Measurements from ENCODE around the gene RND3.

Gene RND3

DNA sequence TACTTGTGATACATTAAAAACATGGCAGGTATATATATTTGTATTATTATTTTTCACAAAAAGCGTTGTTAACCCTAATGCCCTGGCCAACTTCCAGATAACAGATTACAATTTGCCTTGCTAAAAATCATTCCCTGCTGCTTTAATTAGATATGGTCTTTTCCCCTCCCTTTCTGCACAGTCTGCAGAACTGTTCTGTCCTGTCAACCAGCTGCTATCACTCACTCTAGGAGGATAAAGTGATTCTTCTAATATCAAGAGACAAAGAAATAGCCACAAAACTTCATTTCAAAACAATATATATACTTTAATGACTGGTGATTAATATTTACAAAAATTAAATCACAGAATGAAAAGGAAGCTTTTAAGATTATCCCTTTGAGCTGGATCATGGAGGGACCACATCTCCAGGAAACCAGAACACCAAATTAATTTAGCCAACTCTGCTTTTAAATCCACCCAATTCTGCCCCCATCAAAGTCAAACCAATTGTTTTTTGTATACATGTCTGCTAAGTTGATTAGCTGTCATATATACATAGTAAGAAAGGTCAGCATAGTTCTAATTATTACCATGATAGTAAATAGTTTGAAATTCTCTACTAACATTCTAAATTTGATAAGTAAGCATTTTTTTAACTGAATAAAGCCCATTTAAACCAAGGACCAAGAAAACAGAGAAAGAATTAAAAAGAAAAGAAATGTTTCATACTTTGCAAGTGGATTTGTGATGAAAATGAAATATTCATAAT lies 55.7 kb downstream of the RND3 start:
- no peak overlapping the region for H3K27ac ChIP-seq (replicated peaks)
- H3K4me3 ChIP-seq (replicated peaks; ENCODE audit: insufficient read depth, low read length), result no peak overlapping the region
- DNase-seq (ENCODE audit: low read depth in 1 of 2, low spot score in 1 of 2), result no peak
- TF ChIP-seq SPI1 (IDR thresholded peaks at IDR 0.05; ENCODE audit: borderline replicate concordance, low read depth) (no peak), POLR2AphosphoS5 (IDR thresholded peaks at IDR 0.05; ENCODE audit: low read depth) (no peak), GABPA (IDR thresholded peaks at IDR 0.05; ENCODE audit: low read depth) (no peak)
- TF ChIP-seq, protein P1, sequence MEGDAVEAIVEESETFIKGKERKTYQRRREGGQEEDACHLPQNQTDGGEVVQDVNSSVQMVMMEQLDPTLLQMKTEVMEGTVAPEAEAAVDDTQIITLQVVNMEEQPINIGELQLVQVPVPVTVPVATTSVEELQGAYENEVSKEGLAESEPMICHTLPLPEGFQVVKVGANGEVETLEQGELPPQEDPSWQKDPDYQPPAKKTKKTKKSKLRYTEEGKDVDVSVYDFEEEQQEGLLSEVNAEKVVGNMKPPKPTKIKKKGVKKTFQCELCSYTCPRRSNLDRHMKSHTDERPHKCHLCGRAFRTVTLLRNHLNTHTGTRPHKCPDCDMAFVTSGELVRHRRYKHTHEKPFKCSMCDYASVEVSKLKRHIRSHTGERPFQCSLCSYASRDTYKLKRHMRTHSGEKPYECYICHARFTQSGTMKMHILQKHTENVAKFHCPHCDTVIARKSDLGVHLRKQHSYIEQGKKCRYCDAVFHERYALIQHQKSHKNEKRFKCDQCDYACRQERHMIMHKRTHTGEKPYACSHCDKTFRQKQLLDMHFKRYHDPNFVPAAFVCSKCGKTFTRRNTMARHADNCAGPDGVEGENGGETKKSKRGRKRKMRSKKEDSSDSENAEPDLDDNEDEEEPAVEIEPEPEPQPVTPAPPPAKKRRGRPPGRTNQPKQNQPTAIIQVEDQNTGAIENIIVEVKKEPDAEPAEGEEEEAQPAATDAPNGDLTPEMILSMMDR (IDR thresholded peaks at IDR 0.05; ENCODE audit: insufficient read depth, low read length), result no peak
- TF ChIP-seq, protein P2, sequence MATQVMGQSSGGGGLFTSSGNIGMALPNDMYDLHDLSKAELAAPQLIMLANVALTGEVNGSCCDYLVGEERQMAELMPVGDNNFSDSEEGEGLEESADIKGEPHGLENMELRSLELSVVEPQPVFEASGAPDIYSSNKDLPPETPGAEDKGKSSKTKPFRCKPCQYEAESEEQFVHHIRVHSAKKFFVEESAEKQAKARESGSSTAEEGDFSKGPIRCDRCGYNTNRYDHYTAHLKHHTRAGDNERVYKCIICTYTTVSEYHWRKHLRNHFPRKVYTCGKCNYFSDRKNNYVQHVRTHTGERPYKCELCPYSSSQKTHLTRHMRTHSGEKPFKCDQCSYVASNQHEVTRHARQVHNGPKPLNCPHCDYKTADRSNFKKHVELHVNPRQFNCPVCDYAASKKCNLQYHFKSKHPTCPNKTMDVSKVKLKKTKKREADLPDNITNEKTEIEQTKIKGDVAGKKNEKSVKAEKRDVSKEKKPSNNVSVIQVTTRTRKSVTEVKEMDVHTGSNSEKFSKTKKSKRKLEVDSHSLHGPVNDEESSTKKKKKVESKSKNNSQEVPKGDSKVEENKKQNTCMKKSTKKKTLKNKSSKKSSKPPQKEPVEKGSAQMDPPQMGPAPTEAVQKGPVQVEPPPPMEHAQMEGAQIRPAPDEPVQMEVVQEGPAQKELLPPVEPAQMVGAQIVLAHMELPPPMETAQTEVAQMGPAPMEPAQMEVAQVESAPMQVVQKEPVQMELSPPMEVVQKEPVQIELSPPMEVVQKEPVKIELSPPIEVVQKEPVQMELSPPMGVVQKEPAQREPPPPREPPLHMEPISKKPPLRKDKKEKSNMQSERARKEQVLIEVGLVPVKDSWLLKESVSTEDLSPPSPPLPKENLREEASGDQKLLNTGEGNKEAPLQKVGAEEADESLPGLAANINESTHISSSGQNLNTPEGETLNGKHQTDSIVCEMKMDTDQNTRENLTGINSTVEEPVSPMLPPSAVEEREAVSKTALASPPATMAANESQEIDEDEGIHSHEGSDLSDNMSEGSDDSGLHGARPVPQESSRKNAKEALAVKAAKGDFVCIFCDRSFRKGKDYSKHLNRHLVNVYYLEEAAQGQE (IDR thresholded peaks at IDR 0.05; ENCODE audit: insufficient replicate concordance, low read depth), result no peak
- H3K27me3 ChIP-seq (ENCODE audit: insufficient read depth, poor library complexity, severe bottlenecking), result no peaks in the 10 kb centered on the region

- H3K4me3 ChIP-seq (replicated peaks; ENCODE audit: insufficient read depth, low read length), result no peak overlapping the region
- DNase-seq (ENCODE audit: low read depth in 1 of 2, low spot score in 1 of 2), result no peak
- no peak overlapping the region for H3K27ac ChIP-seq (replicated peaks)
- TF ChIP-seq POLR2AphosphoS5 (IDR thresholded peaks at IDR 0.05; ENCODE audit: low read depth), result no peak
- no peak for TF ChIP-seq GABPA (IDR thresholded peaks at IDR 0.05; ENCODE audit: low read depth)
- TF ChIP-seq, protein P1 (IDR thresholded peaks at IDR 0.05; ENCODE audit: insufficient read depth, low read length), result no peak
- TF ChIP-seq, protein P2 (IDR thresholded peaks at IDR 0.05; ENCODE audit: insufficient replicate concordance, low read depth), result no peak
- TF ChIP-seq SPI1 (IDR thresholded peaks at IDR 0.05; ENCODE audit: borderline replicate concordance, low read depth), result no peak
- H3K27me3 ChIP-seq (ENCODE audit: insufficient read depth, poor library complexity, severe bottlenecking), result no peaks in the 10 kb centered on the region
Observed at GRCh38 chr2:150429384-150429961, 58.0 kb downstream of the RND3 start.

DNA sequence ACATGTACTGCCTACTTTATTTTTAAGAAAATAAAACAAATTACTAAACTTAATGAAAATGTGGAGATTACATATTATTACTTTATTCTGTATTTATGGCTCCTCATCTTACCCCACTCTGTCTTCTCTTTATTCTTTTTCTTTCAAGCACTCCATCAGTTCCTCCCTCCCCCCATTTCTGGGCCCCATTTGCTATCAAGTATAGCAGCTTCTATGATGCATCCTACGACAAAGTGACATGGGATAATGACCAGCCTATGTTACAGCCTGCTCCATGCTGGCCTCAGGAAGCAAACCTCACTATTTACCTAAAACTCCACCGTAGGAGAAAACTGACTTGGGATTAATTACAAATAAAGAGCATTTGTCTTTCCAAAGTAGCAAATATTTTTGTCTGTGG lies 58.8 kb downstream of the RND3 start:
- TF ChIP-seq, protein P1 (IDR thresholded peaks at IDR 0.05; ENCODE audit: insufficient read depth, low read length), result no peak
- TF ChIP-seq GABPA (IDR thresholded peaks at IDR 0.05; ENCODE audit: low read depth) (no peak), SPI1 (IDR thresholded peaks at IDR 0.05; ENCODE audit: borderline replicate concordance, low read depth) (no peak), POLR2AphosphoS5 (IDR thresholded peaks at IDR 0.05; ENCODE audit: low read depth) (no peak)
- TF ChIP-seq, protein P2 (IDR thresholded peaks at IDR 0.05; ENCODE audit: insufficient replicate concordance, low read depth), result no peak
- no peak overlapping the region for H3K27ac ChIP-seq (replicated peaks)

More for the DNA sequence above, 58.8 kb downstream of the RND3 start:
- Histone ChIP-seq H3K27me3 (ENCODE audit: insufficient read depth, poor library complexity, severe bottlenecking) (no peaks in the 10 kb centered on the region), H3K4me3 (replicated peaks; ENCODE audit: insufficient read depth, low read length) (no peak overlapping the region)
- no peak for DNase-seq (ENCODE audit: low read depth in 1 of 2, low spot score in 1 of 2)
